ENCODE data around the gene TAGLN.
A peak's percentile ranks its signal among the peaks of the same experiment; 100 is the strongest.

The TAGLN gene

GRCh38 chr11:117175104-117175503 lies 24.1 kb upstream of the TAGLN start:
- TF ChIP-seq, protein P1, sequence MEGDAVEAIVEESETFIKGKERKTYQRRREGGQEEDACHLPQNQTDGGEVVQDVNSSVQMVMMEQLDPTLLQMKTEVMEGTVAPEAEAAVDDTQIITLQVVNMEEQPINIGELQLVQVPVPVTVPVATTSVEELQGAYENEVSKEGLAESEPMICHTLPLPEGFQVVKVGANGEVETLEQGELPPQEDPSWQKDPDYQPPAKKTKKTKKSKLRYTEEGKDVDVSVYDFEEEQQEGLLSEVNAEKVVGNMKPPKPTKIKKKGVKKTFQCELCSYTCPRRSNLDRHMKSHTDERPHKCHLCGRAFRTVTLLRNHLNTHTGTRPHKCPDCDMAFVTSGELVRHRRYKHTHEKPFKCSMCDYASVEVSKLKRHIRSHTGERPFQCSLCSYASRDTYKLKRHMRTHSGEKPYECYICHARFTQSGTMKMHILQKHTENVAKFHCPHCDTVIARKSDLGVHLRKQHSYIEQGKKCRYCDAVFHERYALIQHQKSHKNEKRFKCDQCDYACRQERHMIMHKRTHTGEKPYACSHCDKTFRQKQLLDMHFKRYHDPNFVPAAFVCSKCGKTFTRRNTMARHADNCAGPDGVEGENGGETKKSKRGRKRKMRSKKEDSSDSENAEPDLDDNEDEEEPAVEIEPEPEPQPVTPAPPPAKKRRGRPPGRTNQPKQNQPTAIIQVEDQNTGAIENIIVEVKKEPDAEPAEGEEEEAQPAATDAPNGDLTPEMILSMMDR (IDR thresholded peaks at IDR 0.05; ENCODE audit: low read depth, low read length) = no peak
- H3K4me3 ChIP-seq (ENCODE audit: low read depth, low read length) = no peak overlapping the region
- in situ Hi-C loops (cut with HindIII; ENCODE audit: low sequenced_read_pairs) = no loop called here
- no peak for DNase-seq (ENCODE audit: low read depth, low spot score)

- no peak for DNase-seq (ENCODE audit: low read depth, low spot score)
- in situ Hi-C loops (cut with HindIII; ENCODE audit: low sequenced_read_pairs) = no loop called here
- TF ChIP-seq, protein P1 (IDR thresholded peaks at IDR 0.05; ENCODE audit: low read depth, low read length) = no peak
Observed at GRCh38 chr11:117175781-117176180, 23.4 kb upstream of the TAGLN start.

DNA sequence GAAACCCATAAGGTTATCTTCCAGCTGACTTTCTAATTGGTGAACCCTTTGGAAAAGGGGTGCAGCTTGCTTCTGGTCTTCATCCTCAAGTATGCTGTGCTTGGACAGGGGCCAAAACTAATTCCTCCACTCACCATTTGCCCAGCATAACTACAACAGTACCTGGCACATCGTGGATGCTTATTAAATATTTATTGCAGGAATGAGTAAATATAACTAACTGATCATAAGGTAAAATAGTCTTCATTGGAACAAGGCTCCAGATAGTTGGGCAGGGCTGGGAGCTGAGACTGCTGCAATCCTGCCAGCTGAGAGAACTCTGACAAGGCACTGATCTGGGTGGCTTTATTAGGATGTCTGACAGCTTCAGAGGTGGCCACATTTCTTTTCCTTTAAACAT lies 23.0 kb upstream of the TAGLN start:
- no peak for DNase-seq (ENCODE audit: low read depth, low spot score)
- TF ChIP-seq, protein P1 (IDR thresholded peaks at IDR 0.05; ENCODE audit: low read depth, low read length) = no peak
- in situ Hi-C loops (cut with HindIII; ENCODE audit: low sequenced_read_pairs) = no loop called here
- H3K4me3 ChIP-seq (ENCODE audit: low read depth, low read length) = no peak overlapping the region

More at GRCh38 chr11:117175781-117176180, 23.4 kb upstream of the TAGLN start:
- H3K4me3 ChIP-seq (ENCODE audit: low read depth, low read length) = no peak overlapping the region

- peak overlapping the region; percentile 75 for H3K4me3 ChIP-seq (ENCODE audit: low read depth, low read length)
- TF ChIP-seq, protein P1 (IDR thresholded peaks at IDR 0.05; ENCODE audit: low read depth, low read length) = no peak
- in situ Hi-C loops (cut with HindIII; ENCODE audit: low sequenced_read_pairs) = no loop called here
- no peak for DNase-seq (ENCODE audit: low read depth, low spot score)
Observed at GRCh38 chr11:117177534-117178209, 21.5 kb upstream of the TAGLN start.

DNA sequence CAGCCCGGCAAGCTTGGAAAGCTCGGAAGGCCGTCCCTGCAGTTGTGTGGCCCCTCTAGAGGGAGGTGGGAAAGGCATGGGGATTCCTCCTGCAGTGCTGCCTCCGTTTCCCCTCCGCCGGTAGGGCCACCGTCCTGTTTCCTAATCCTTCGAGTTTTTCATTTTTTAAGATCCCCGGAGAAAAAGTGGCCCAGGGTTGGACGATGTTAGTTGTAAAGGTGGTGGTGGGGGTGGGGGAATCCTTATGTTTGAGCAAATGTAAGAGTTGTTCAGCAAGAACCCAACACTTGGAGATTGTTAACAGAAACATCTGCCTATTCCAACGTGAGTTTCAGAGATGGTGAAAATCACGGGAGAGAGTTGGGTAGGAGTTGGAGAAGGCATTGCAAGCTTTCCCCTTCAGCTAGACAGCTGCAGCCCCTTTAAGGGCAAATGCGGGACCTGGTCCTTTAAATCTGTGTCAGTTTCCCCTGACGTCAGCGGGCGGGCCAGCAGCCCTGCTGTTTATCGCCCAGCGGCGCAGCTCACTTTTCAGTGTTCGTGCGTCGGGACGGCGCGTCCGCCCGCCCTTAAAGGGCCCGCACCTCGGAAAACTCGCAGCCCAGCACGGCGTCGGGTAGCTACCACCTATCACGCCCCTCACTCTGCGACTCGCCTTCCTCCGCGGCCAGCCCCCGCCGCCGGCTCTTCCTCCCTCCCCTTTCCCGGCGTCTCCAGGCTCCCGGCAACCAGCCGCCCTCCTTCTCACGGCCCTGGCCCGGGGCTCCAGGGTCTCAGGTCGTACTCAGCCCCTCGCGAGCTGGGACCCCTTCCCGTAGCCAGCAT lies 20.7 kb upstream of the TAGLN start, which contains the start of gene SIDT2:
Gene SIDT2, plus strand, starts transcription at position 534 of the 825 bp plus-strand sequence. CDS start 521 bp downstream, outside the sequence.
- TF ChIP-seq, protein P1 (IDR thresholded peaks at IDR 0.05; ENCODE audit: low read depth, low read length) = no peak
- DNase-seq (ENCODE audit: low read depth, low spot score) = peak; percentile 97
- in situ Hi-C loops (cut with HindIII; ENCODE audit: low sequenced_read_pairs) = no loop called here

GRCh38 chr11:117179048-117179999 lies 19.8 kb upstream of the TAGLN start:
- DNase-seq (ENCODE audit: low read depth, low spot score) = peak; percentile 49
- peak overlapping the region; percentile 75 for H3K4me3 ChIP-seq (ENCODE audit: low read depth, low read length)
- in situ Hi-C loops (cut with HindIII; ENCODE audit: low sequenced_read_pairs) = no loop called here
- TF ChIP-seq, protein P1 (IDR thresholded peaks at IDR 0.05; ENCODE audit: low read depth, low read length) = no peak

More for the DNA sequence above, 20.7 kb upstream of the TAGLN start, which contains the start of gene SIDT2:
- peak within 1 kb of the TSS; percentile 75 for H3K4me3 ChIP-seq (ENCODE audit: low read depth, low read length)
